Left hindlimb (tissue), 1 donor: ENCODE results near the gene RBM4B.
"Not testable (repeated sequence)": the region's sequence is repeated elsewhere in the genome, so short reads cannot be mapped to it uniquely, and the experiment has no call there.

Experiments
- DNase-seq: peaks from one replicate; pipeline ENCODE4 v3.0.0-alpha.2; 2018

Gene RBM4B

DNA sequence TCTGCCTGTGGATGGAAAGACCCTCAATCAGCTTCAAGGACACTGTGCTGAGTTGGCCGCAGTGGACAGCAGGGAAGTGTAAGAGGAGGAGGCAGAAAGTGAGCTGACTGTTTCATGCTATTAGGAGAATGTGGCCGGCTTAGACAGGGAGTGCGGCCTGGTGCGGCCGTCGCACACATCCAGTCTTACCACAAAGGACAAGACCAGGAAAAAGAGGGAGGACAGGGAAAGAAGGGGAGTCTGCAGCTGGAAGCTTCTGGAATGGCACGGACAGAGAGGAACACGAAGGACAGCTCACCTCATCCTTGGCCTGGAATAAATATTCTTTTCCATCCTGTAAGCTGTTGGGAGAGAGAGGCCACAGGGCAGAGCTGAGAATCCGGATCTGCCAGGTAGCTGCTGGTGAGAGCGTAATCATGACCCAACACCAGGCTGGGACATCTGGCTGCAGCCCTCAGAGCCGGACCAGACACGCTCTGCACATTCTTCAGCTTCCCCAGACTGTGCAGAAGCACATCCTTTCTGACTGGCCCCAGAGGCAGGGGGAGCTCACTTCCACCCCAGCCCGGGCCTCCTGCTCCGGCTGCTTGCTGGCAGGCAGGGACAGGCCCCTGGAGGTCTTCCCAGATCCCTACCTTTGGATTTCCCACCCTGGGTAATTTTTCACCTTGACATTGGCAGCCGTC, 8.6 kb upstream of the RBM4B start:
- DNase-seq, result no peak

DNA sequence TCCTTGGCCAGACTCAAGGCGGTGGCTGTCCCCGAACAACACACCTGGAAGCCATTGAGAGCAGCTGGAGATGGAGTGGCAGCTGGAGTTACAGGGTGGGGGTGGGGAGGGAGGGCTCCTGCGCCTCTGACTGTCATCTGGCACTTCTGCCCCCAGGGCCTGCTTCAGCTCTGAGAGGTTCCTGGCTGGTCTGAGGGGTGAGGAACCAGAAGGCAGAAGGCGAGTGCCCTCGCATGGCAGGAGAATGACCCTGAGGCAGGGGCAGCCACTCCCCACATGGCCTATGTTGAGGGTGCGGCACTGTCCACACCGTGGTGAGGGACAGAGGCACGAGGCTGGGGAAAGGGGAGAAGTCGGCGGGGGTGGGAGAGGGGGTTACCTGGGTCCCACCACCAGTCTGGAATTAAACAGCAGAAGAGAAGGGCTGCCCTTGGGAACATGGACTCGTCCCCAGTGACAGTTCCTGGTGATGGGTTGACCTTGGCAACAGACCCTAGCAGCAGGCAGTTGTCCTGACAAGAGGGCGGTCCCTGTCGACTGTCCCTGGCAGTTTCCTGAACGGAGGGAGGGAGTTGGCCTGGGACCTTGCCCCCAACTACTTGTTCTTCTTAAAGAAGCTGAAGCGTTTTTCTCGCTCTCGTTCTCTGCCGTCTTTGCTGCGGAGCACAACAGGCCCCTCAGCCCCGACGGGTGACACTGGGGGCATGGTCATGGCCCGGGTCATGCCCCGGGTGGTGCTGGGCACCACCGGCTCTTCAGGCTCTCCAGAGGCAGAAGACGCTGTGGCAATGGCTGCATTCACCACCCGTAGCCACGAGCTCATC, 7.8 kb upstream of the RBM4B start:
- no peak for DNase-seq

DNA sequence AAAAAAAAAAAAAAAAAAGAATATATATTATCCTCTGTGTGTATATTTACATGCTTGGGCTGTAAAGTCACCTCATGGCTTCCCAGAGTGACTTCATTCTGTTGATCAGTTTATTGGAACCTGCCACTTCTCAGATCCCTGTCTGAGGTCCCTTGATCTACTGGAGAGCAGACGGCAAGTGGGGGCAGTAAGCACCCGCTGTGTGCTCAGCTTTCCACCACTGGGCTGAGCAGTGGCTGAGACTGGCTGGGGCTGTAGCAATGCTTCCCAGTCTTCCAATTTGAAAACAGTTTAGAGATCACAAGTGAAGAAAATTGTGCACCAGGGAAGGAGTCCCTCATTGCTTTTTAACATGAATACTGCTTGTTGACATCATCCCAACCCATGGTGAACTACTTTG, 6.9 kb upstream of the RBM4B start:
- DNase-seq, result no peak

DNA sequence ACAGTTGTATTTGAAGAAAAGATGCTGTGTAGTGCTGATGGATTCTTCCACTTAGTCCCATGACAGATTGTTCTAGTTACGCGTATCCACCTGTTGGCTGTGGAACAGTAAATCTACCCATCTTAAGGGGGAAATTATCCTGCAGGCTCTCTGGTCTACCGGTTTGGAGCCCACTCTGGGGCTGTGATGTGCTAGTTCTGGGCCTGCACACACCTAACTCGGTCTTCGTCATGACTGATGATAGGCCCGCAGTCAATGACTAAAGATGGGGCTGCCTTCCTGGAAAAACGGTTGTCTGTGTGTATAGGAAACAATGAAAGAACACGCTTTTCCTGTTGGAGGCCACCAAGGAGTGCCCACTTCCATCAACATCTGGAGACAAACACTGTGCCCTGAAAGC, 6.2 kb upstream of the RBM4B start:
- DNase-seq, result no peak

DNA sequence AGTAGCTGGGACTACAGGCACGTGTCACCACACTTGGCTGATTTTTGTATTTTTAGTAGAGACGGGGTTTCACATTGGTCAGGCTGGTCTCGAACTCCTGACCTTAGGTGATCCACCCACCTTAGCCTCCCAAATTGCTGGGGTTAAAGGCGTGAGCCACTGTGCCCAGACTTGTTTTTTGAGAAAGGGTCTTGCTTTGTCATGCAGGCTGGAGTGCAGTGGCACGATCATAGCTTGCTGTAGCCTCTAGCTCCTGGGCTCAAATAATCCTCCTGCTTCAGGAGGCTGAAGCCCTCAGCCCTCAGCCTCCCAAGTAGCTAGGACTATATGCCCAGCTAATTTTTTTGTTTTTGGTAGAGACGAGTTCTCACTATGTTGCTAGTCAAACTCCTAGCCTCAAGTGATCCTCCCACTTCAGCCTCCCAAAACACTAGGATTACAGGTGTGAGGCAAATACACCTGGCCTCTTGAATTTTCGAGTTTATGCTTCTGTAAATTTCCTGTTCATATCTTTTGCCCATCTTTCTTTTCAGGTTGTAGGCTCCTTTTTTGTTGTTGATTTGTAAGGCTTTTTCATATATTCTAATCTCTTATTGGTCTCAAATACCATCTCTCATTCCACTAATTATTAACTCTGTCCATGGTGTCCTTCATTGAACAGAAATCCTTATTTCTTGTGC, 3.4 kb upstream of the RBM4B start:
- DNase-seq, result no peak

DNA sequence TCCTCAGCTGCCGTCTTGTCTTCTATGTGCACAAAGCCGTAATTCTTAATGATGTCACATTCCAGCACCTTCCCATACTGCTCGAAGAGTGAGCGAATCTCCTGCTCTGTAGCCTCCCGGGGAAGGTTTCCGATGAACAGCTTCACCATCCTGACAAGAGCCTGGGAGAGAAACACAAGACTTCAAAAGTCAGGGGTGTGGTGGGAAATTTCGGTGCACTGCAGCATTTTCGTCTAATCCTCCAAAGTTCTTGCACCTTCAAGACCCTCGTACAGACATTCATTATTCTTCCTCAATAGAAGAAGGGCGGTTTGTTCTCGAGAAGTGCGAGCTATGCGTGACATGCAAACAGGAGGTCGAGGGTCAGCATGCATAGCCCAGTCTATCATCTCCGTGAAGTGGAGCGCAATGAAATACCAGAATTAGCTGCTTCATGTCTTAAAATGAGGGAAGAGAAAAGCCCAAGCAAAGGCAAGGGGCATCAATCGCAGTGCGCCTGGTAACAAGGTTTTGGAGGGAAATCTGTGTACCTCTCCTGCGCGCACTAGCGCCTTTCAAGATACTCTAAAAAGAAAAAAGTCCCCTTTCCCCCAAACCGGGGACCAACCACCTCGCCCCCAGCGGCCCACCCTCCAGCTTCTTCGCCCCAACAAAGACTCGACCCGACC, 622 bp downstream of the RBM4B start:
- DNase-seq, result no peak

DNA sequence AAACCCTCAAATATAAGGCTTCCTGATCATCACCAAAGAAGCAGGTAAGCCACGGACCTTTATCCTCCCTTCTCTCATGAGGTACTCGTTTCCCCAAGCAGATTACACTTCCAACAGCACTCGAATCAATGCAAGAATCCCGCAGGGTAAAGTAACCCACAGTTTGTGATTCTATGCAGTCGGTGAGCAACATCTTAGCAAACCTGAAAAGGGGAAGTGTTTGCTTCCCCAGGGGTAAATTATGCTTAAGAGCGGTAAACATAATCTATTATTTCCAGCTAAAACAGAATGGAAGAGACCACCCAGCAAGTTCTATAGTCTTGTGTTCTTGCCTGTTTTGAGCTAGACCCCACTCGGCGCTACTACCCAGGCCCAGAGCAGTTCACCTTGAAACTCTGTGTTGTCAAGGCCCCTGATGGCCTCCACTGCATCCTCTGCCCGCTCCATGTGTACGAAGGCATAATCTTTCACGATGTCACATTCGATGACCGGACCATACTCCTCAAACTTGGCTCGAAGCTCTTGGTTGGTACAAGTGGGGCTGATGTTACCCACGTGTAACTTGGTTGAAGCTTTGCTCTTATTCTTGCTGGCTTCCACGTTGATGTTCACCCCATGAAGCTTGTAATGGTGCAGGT, 1.3 kb downstream of the RBM4B start:
- no peak for DNase-seq

DNA sequence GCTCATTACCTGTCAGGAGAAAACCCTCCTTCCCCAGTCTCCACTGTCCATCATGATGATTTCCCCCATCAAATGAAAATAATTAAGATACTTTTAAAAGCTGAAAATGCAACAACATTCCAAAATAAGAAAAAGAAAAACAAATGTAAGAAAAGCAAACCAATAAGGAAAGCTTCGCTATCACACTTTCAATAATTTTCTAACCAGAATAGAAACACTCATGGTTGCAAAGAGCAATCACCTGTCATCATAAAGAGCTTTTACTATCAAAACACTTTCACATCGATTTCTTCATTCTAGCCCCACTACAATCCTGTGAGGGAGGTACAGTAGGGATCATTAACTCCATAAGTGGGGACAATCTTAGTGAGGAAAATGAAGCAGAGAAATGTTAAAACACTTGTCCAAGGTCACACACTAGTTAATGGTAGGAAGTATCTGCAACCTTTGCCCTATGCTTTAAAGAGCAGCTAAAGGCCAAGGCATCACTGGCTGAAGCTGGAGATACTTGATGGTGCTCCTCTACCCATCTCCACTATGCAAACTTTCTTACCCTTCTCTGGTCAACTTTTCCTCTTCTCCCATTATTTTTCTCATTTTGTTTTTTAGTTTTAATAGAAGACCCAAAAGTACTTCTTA, 2.6 kb downstream of the RBM4B start:
- no peak for DNase-seq

DNA sequence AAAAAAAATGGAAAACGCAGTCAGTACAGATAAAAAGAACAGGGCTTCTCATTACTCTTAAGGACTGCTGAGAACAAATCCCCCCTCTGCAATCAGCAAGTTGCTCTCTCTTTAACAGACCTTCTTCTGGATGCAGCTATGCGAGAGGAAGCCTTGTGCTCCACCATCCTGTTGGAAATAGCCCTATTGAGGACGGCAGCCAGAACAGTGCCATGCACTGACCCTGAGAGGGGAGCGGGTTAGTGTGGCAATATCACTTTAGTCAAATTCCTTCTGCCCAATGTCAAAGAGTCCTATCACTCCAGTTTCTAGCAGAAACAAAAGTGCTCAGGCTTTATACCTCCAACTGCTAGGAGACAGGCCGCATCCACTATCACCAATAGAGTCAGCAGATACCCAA, 6.9 kb downstream of the RBM4B start:
- no peak for DNase-seq

DNA sequence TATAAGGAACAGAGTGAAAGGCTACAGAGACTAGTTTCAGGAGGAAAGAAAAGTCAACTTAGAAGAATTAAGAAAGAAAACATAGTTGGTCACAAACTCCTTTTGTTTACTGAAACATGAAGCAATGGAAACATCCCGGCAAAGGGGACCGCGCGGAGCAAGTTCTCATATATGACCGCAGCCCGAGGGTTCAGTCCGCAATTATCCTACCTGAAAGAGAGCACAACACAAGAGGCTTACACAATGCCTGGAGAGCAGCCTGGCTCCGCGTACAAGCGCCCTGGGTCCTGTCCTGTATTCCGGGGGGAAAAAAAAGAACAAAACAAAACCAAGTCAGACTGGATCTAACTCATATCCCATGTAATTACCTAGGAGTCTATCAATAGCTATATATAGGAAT, 12.3 kb downstream of the RBM4B start:
- no peak for DNase-seq

DNA sequence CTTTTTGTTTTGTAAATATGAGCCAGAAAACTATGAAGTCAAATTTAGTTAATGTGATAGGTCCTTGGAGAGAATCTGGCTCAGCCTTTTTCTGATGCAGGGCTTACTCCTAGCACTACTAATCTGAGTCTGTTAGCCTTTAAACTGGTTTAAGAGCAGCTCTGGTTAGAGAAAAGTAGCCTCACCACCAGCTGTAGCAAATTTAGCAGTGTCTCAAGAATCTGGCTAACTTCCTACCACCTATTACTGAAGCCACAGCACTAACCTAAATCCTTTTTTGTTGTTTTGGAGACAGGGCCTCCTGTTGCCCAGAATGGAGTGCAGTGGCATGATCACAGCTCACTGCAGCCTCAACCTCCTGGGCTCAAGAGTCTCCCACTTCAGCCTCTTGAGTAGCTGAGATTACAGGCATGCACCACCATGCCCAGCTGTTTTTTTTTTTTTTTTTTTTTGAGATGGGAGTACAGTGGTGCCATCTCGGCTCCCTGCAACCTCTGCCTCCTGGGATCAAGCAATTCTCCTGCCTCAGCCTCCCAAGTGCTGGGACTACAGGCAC, 13.9 kb downstream of the RBM4B start:
- no peak for DNase-seq

DNA sequence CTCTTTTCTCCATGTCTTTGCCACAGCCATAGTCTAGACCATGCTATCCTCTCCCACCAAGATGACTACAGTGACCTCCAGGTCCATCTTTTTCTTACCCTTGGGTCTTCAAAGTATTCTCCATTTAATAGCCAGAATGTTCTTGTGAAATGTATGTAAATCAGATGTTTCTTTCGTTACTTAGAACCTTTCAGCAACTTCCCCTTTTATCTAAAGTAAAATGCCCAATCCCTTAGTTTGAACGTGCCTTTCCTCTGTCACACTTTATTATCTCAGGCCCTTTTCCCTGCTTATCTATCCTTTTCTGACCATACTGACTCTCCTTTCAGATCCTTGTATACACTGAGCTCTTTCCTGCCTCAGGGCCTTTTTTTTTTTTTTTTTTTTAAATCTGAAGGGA, 17.9 kb downstream of the RBM4B start:
- no peak for DNase-seq

DNA sequence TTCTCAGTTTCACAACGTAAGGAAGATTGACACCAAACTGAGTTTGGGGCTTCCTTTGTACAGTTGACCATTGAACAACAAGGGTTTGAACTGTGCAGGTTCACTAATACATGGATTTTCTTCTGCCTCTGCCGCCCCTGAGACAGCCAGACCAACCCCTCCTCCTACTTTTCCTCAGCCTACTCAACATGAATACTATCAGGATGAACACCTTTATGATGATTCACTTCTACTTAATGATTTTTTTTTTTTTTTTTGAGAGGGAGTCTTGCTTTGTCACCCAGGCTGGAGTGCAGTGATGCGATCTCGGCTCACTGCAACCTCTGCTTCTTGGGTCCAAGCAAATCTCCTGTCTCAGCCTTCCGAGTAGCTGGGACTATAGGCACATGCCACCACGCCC, 24.6 kb downstream of the RBM4B start:
- DNase-seq, result no peak

DNA sequence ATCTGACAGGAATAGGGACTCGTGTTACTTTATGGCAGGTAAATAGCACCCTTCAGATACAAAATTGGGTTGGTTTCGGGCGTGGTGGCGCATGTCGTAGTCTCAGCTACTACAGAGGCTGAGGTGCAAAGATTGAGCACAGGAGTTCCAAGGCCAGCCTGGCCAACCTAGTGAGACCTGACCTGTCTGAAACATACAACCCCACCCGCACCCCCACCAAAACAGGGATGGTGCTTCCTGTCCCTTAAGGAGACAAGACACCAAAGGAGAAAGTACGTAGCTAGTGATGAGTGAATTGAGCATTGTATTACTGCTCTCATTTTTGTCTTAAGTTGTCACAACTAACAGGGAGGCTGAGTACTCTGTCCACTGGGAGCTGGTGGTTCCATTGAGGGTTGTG, 25.0 kb downstream of the RBM4B start:
- DNase-seq, result no peak

DNA sequence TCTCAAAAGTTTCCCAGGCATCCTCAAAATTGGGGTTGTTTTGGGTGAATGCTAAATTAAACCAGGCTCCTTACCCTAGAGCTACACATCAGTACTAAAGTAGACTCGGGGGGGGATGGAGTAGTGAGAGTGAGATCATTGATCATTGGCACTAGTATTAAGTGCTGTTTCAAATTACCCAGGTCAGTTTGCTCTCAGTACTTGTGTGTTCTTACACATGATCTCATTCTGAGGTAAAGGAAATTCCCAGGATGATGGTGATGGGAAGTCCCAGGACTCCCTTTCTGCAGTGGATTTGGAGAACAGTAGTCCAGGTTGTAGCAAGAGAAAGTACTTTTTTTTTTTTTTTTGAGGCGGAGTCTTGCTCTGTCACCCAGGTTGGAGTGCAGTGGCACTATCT, 26.7 kb downstream of the RBM4B start:
- no peak for DNase-seq

DNA sequence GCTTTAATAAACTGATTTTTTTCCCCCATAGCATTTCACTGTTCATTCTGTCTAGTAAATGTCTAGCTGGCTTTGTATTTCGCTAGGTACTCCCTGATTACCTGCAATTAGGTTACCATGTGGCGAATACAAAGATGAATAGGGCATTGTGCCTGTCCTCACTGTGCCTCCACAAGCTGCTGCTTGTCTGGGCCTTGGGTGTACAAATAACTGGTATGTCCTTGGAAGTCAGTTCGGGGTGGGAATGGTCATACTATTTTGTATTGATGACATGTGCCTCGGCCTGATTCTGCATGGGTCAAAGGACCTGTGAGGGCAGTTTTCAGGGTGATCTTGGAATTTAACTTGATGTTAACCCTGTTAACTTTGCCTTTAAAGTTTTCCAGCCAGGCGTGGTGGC, 27.8 kb downstream of the RBM4B start:
- DNase-seq, result no peak

DNA sequence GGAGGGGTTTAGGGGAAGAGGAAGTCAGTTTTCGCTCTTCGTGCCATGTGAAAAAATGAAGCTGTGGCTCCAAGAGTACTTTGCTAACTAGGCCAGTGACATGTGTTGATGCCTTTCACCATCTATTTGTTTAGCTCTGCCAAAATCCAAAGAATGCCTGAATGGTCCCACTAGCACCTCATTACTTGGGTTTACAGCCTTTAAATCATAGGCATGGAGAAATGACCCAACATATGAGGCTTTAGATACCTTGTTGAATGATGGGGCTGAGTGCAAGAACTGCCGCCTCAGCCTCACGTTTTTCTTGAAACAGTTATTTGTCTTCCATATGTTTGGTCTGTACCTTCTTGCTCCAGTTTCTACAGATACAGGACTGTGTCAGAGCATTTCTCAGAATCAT, 30.9 kb downstream of the RBM4B start:
- no peak for DNase-seq

DNA sequence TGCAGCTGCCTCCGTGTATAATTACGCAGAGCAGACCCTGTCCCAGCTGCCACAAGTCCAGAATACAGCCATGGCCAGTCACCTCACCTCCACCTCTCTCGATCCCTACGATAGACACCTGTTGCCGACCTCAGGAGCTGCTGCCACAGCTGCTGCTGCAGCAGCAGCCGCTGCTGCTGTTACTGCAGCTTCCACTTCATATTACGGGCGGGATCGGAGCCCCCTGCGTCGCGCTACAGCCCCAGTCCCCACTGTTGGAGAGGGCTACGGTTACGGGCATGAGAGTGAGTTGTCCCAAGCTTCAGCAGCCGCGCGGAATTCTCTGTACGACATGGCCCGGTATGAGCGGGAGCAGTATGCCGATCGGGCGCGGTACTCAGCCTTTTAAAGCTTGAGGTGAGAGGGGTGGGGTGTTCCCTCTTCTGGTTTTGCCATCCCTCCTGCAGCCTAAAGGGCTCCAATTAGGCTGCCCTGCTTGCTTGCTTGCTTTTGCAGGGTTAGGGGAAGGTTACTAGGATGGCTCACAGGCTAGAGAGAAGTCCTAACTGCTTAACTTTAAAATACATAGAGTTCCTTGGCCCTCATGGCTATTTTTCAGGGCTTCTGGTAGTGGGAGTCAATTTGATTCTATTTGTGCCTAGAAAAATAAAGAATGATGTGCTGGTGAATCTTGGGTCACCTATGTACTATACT, 33.8 kb downstream of the RBM4B start:
- no peak for DNase-seq

DNA sequence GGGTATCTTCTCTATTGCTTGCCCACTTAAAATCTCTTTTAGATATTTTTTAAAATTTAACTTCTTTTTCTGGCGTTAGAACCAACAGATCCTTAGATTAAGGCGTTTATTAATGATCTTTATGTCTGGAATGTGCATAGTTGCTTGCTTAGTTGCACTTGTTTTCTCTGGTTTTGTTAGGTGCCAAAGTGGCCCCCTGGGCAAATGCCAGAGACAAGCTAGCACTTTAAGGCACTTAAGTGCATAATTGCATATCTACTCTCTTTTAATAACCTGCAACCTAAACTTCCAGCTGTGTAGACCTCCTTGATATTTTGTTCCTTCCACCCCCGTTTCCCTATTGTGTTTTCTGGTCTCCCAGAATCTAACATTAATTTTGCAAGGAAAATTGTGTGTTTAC, 35.9 kb downstream of the RBM4B start:
- no peak for DNase-seq

DNA sequence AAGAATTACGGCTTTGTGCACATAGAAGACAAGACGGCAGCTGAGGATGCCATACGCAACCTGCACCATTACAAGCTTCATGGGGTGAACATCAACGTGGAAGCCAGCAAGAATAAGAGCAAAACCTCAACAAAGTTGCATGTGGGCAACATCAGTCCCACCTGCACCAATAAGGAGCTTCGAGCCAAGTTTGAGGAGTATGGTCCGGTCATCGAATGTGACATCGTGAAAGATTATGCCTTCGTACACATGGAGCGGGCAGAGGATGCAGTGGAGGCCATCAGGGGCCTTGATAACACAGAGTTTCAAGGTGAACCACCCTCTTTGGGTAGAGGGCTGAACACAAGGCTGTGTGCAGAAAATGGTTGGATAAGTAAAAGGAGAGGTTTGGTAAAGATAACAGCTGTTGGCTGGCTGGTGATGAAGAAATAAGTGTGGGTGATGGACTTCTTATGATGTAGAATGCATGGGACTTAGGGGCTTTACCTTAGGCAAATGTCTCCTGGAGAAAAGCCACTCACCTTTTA, 37.8 kb downstream of the RBM4B start:
- DNase-seq, result not testable (repeated sequence)
